ENCODE measurements around the gene S100A3. TPM values are rescaled to one million over a fixed set of nuclear protein-coding genes. Genes with fewer than 3 reads are reported as not detected.
"Not testable (repeated sequence)": the region's sequence is repeated elsewhere in the genome, so short reads cannot be mapped to it uniquely, and the experiment has no call there.

Gene S100A3
- not detected for total RNA-seq

- ChIA-PET CTCF (no interaction called here), POLR2A (no interaction called here)
These were observed at the start of gene S100A3 for GRCh38 chr1:153548722-153549688. Gene S100A3 (minus strand): TSS chr1:153549258. CDS start chr1:153548485, 773 bp downstream.

- ChIA-PET POLR2A (interaction anchor here (0.6 kb wide), 1 partner anchor 137 kb away, joined by 4 read pairs; no protein-coding TSS in a partner anchor), CTCF (interaction anchor here (1.8 kb wide), 1 partner anchor 88 kb away, joined by 5 read pairs; no protein-coding TSS in a partner anchor)
These were observed 49.5 kb upstream of the S100A3 start for GRCh38 chr1:153598309-153599172.

GRCh38 chr1:153597206-153597605 is 48.1 kb upstream of the S100A3 start:
- CTCF ChIA-PET = interaction anchor here (0.6 to 1.8 kb wide), 2 partner anchors 43 to 86 kb away, joined by 3 to 5 read pairs; no protein-coding TSS in a partner anchor
- POLR2A ChIA-PET = no interaction called here

- ChIA-PET POLR2A (interaction anchor here (0.5 kb wide), 1 partner anchor 28 kb away, joined by 3 read pairs; no protein-coding TSS in a partner anchor), CTCF (no interaction called here)
These were observed 43.7 kb upstream of the S100A3 start for GRCh38 chr1:153592748-153593147.

GRCh38 chr1:153588482-153588881 is 39.4 kb upstream of the S100A3 start:
- ChIA-PET CTCF (interaction anchor here (0.7 kb wide), 2 partner anchors 72 to 1400 kb away, joined by 3 read pairs; no protein-coding TSS in a partner anchor), POLR2A (interaction anchor here (0.7 kb wide), 1 partner anchor 16 kb away, joined by 3 read pairs; no protein-coding TSS in a partner anchor)

GRCh38 chr1:153588033-153588432 is 39.0 kb upstream of the S100A3 start:
- ChIA-PET CTCF (interaction anchor here (0.7 kb wide), 2 partner anchors 72 to 1399 kb away, joined by 3 read pairs; no protein-coding TSS in a partner anchor), POLR2A (interaction anchor here (0.7 kb wide), 1 partner anchor 16 kb away, joined by 3 read pairs; no protein-coding TSS in a partner anchor)

- CTCF ChIA-PET = no interaction called here
- POLR2A ChIA-PET = no interaction called here
These were observed 38.3 kb upstream of the S100A3 start for GRCh38 chr1:153587314-153587713.

GRCh38 chr1:153586347-153586746 is 37.3 kb upstream of the S100A3 start:
- ChIA-PET POLR2A (no interaction called here), CTCF (interaction anchor here (0.6 kb wide), 1 partner anchor 384 kb away, joined by 6 read pairs; no protein-coding TSS in a partner anchor)

GRCh38 chr1:153585006-153585405 is 35.9 kb upstream of the S100A3 start:
- ChIA-PET POLR2A (no interaction called here), CTCF (no interaction called here)

GRCh38 chr1:153583976-153584375 is 34.9 kb upstream of the S100A3 start:
- ChIA-PET CTCF (no interaction called here), POLR2A (no interaction called here)

GRCh38 chr1:153583514-153583913 is 34.5 kb upstream of the S100A3 start:
- CTCF ChIA-PET, POLR2A ChIA-PET: not testable (repeated sequence)

GRCh38 chr1:153582836-153583235 is 33.8 kb upstream of the S100A3 start:
- CTCF ChIA-PET, POLR2A ChIA-PET: not testable (repeated sequence)

GRCh38 chr1:153578936-153579335 is 29.9 kb upstream of the S100A3 start:
- ChIA-PET CTCF (no interaction called here), POLR2A (no interaction called here)

GRCh38 chr1:153578490-153578889 is 29.4 kb upstream of the S100A3 start:
- ChIA-PET CTCF (no interaction called here), POLR2A (interaction anchor here (0.6 kb wide), 1 partner anchor 56 kb away, joined by 3 read pairs; the partner anchor contains the start of gene CHTOP)

GRCh38 chr1:153577624-153578051 is 28.6 kb upstream of the S100A3 start:
- POLR2A ChIA-PET = interaction anchor here (0.6 kb wide), 1 partner anchor 589 kb away, joined by 3 read pairs; no protein-coding TSS in a partner anchor
- CTCF ChIA-PET = interaction anchor here (0.7 to 1.0 kb wide), 3 partner anchors 45 to 66 kb away, joined by 3 to 5 read pairs (median 4); no protein-coding TSS in a partner anchor

GRCh38 chr1:153577138-153577537 is 28.1 kb upstream of the S100A3 start:
- CTCF ChIA-PET = interaction anchor here (0.7 to 1.0 kb wide), 3 partner anchors 44 to 66 kb away, joined by 3 to 5 read pairs (median 4); no protein-coding TSS in a partner anchor
- POLR2A ChIA-PET = interaction anchor here (0.6 kb wide), 1 partner anchor 589 kb away, joined by 3 read pairs; no protein-coding TSS in a partner anchor

- CTCF ChIA-PET = interaction anchor here (1.0 kb wide), 1 partner anchor 65 kb away, joined by 3 read pairs; no protein-coding TSS in a partner anchor
- POLR2A ChIA-PET = not testable (repeated sequence)
These were observed 26.4 kb upstream of the S100A3 start for GRCh38 chr1:153575497-153575896.

GRCh38 chr1:153575081-153575491 is 26.0 kb upstream of the S100A3 start:
- POLR2A ChIA-PET = not testable (repeated sequence)
- CTCF ChIA-PET = interaction anchor here (1.0 kb wide), 1 partner anchor 64 kb away, joined by 3 read pairs; no protein-coding TSS in a partner anchor

- ChIA-PET POLR2A (interaction anchor here (0.5 to 1.8 kb wide), 5 partner anchors 40 to 1525 kb away, joined by 3 to 17 read pairs (median 7); partner anchors contain the start of gene CHTOP), CTCF (interaction anchor here (0.5 to 6.3 kb wide), 6 partner anchors 28 to 180 kb away, joined by 3 to 124 read pairs (median 9); partner anchors contain the start of genes CHTOP, S100A4 and S100A6)
These were observed 24.3 kb upstream of the S100A3 start for GRCh38 chr1:153573351-153573750.

Measured in activated CD8-positive, alpha-beta memory T cell treated with anti-CD3 and anti-CD28 coated beads for 36 hours (primary cell).